Hepatocyte (in vitro differentiated cells): ENCODE results near the gene ADCY9.
"Not testable (repeated sequence)": the region's sequence is repeated elsewhere in the genome, so short reads cannot be mapped to it uniquely, and the experiment has no call there.

Experiments used
- CTCF ChIP-seq: fragments of 200-600 bp; sonication (generic); IDR thresholded peaks from 2 replicates; pipeline ENCODE4 v1.5.1; 2016; ENCODE audit warnings: antibody characterized with exemption, mild to moderate bottlenecking; ENCODE audit not compliant: poor library complexity
- EZH2 ChIP-seq: fragments of 200-600 bp; sonication (generic); IDR thresholded peaks from 2 replicates; pipeline ENCODE4 v1.6.1; 2016; ENCODE audit warnings: antibody characterized with exemption, mild to moderate bottlenecking, borderline replicate concordance

DNA sequence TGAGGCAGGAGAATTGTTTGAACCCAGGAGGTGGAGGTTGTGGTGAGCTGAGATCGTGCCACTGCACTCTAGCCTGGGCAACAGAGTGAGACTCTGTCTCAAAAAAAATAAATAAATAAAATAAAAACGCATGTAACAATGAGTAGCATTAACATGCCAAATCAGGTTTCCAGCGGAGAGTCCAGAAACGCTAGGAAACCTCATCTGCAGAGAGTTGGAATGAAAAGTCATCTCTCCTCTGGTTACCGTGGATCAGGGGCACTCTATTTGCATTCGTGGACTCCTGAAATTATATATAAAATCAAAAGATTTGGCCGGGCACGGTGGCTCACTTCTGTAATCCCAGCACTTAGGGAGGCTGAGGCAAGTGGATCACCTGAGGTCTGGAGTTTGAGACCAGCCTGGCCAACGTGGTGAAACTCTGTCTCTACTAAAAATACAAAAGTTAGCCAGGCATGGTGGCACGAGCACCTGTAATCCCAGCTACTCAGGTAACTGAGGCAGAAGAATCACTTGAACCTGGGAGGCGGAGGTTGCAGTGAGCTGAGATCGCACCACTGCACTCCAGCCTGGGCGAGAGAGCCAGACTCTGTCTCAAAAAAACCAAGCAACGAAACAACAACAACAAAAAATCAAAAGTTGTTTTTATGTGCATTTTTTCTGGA, 156.2 kb downstream of the ADCY9 start:
- TF ChIP-seq EZH2, CTCF: not testable (repeated sequence)
